Measurements from ENCODE around the gene CDK6. TPM values are rescaled to one million over a fixed set of nuclear protein-coding genes. Genes with fewer than 3 reads are reported as not detected.

Gene CDK6
- total and polyA plus RNA-seq, 2 of the 8 experiments (the other 6 are each of a cell fraction or from before 2014, with no cell fraction given) = 5.9 to 18.9 TPM

DNA sequence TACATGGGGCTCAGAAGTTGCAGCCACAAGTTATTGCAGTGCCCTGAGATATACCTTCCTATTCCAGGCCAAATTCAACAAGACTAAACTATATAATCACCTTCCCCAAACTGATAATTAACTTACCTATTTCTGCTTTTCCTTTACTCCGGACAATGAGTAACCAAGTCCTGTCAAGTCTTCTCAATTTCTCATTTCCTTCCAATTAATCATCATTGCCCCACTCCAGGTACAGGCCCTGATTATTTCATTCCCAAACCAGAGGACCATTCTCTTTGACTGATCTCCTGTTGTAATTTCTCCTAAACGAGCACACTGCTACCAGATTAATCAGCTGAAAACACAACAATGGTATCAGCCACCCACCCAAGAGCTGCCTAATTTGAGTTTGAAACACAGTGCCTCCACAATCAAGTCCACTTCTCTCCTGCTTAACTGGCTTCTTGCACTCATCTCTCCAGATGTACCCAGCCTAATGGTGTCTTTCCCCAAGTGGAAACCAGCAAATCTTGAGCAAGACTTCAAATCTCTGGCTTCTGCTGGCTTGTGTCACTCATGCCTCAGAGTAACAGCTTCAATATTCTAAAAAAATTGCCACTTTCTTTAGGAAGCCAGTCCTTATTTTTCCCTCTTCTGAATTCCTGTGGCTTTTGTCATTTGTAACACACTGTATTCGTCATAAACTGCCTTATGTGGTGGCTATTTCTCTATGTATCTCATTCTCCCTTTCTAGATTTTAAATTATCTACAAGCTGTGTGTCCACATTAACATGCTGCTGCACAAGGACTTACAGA, 89.1 kb downstream of the CDK6 start:
- no peaks in the 10 kb centered on the region for H4K20me1 ChIP-seq (replicated peaks in 1 of 2; ENCODE audit: control insufficient read depth in 1 of 2, insufficient read depth in 2 of 2, low read length in 2 of 2)
- no peak overlapping the region for H2BK20ac ChIP-seq (ENCODE audit: low read length)
- FAIRE-seq = no peak

More for the DNA sequence above, 89.1 kb downstream of the CDK6 start:
- H4K5ac ChIP-seq (ENCODE audit: insufficient read length, low read depth, low read length) = no peak overlapping the region
- no peaks in the 10 kb centered on the region for H3K36me3 ChIP-seq (ENCODE audit: control insufficient read depth in 2 of 4, insufficient read depth in 4 of 4, low read length in 3 of 4)
- H3K4me2 ChIP-seq (ENCODE audit: insufficient read depth in 1 of 2, low read depth in 2 of 2, low read length in 2 of 2) = no peak overlapping the region
- H3K56ac ChIP-seq (replicated peaks; ENCODE audit: insufficient read length, low read depth, low read length) = no peak overlapping the region
- no peaks in the 10 kb centered on the region for H3K9me3 ChIP-seq (ENCODE audit: insufficient read depth in 2 of 2, low read depth in 1 of 2, low read length in 1 of 2)
- H4K8ac ChIP-seq (ENCODE audit: extremely low read depth, insufficient read depth, low read length) = no peak overlapping the region
- no peak overlapping the region for H3K18ac ChIP-seq (ENCODE audit: extremely low read depth, low read length)
- H2BK120ac ChIP-seq (replicated peaks; ENCODE audit: low read depth, low read length) = no peak overlapping the region
- H2BK12ac ChIP-seq (ENCODE audit: low read depth, low read length) = peak overlapping the region; percentile 40; the same call in 1 of the 2 replicates
- H4K91ac ChIP-seq (replicated peaks; ENCODE audit: insufficient read length, low read length) = no peak overlapping the region
- H3K79me1 ChIP-seq (ENCODE audit: low read depth, low read length) = no peaks in the 10 kb centered on the region
- H2BK15ac ChIP-seq (ENCODE audit: low read length) = no peak overlapping the region
- no peak overlapping the region for H3K4me3 ChIP-seq (ENCODE audit: extremely low read depth in 1 of 4, insufficient read depth in 2 of 4, low read depth in 3 of 4, low read length in 4 of 4)
- H3K14ac ChIP-seq (ENCODE audit: insufficient read length) = no peak overlapping the region
- no peak for DNase-seq (ENCODE audit: low read depth in 1 of 2, low spot score in 2 of 2)
- no peak overlapping the region for H2AFZ ChIP-seq (ENCODE audit: low read length)
- 86% methylated on average over 3 of the region's 3 CpGs; no CpG with 5 or more reads in 1 of the 2 experiments for WGBS, 2 experiments (ENCODE audit: extremely low coverage in 1 of 2, insufficient coverage in 1 of 2, insufficient read length in 1 of 2, insufficient replicate concordance in 2 of 2, low coverage in 1 of 2, low lambda C conversion rate in 2 of 2, missing lambda C conversion rate in 1 of 2)
- H3K27me3 ChIP-seq (replicated peaks in 1 of 4; ENCODE audit: control insufficient read depth in 3 of 4, extremely low read depth in 1 of 4, insufficient read depth in 3 of 4, low read length in 3 of 4) = no peaks in the 10 kb centered on the region
- no peaks in the 10 kb centered on the region for H3K79me2 ChIP-seq (ENCODE audit: control insufficient read depth in 1 of 2, insufficient read depth in 2 of 2, low read length in 2 of 2)
- no peak overlapping the region for H3K23ac ChIP-seq (ENCODE audit: insufficient read length)
- H3K27ac ChIP-seq (ENCODE audit: low read depth, low read length) = no peak overlapping the region
- no peak overlapping the region for H3K4ac ChIP-seq (replicated peaks; ENCODE audit: insufficient read length, low read depth, low read length)
- H3K9ac ChIP-seq (replicated peaks in 1 of 4; ENCODE audit: extremely low read depth in 1 of 4, low read depth in 3 of 4, low read length in 3 of 4) = no peak overlapping the region
- H3K4me1 ChIP-seq (replicated peaks in 1 of 4; ENCODE audit: control insufficient read depth in 3 of 4, insufficient read depth in 4 of 4, low read length in 3 of 4) = peaks cover 0 to 7% (median 3%) of the 10 kb centered on the region in 4 experiments; a peak in 5 of 7 replicates
- POLR2A ChIA-PET (ENCODE audit: partially characterized antibody) = no interaction called here
- no peak overlapping the region for H2AK5ac ChIP-seq (ENCODE audit: low read depth, low read length)
- no peak overlapping the region for H2BK5ac ChIP-seq (ENCODE audit: low read depth, low read length)
- H3K23me2 ChIP-seq (ENCODE audit: low read depth, low read length) = no peaks in the 10 kb centered on the region
- TF ChIP-seq CREB1 (IDR thresholded peaks at IDR 0.05) (no peak), MAX (IDR thresholded peaks at IDR 0.05) (no peak), POLR2A (IDR thresholded peaks at IDR 0.05; ENCODE audit: control extremely low read depth in 1 of 2, low read depth in 2 of 2, low read length in 2 of 2) (no peak), RXRA (IDR thresholded peaks at IDR 0.05; ENCODE audit: insufficient read depth, low read depth, low read length) (no peak)
- CTCF ChIA-PET (ENCODE audit: partially characterized antibody) = no interaction called here

Measured in H1 (cell line).